GM12864 (cell line): ENCODE data around the gene KRT26.

Source experiments
- DNase-seq: peaks from one replicate; pipeline ENCODE4 v3.0.0-alpha.2; 2011; ENCODE audit warnings: low read depth
- H3K4me3 ChIP-seq: 2 replicates; pipeline ENCODE4 v1.5.1; 2011; ENCODE audit warnings: mild to moderate bottlenecking, low read depth, low read length, control low read depth
- CTCF ChIP-seq: IDR thresholded peaks from 2 replicates; pipeline ENCODE4 v1.5.1; 2011; ENCODE audit warnings: low read depth, mild to moderate bottlenecking, moderate library complexity, low read length, control low read depth, inconsistent platforms; ENCODE audit errors: missing control alignments

KRT26 gene

GRCh38 chr17:40734018-40734417 is 38.0 kb downstream of the KRT26 start:
- DNase-seq, result no peak
- no peak overlapping the region for H3K4me3 ChIP-seq
- no peak for TF ChIP-seq CTCF

- no peak for DNase-seq
- no peak for TF ChIP-seq CTCF
- no peak overlapping the region for H3K4me3 ChIP-seq
These were observed 41.0 kb downstream of the KRT26 start for GRCh38 chr17:40730970-40731369.

DNA sequence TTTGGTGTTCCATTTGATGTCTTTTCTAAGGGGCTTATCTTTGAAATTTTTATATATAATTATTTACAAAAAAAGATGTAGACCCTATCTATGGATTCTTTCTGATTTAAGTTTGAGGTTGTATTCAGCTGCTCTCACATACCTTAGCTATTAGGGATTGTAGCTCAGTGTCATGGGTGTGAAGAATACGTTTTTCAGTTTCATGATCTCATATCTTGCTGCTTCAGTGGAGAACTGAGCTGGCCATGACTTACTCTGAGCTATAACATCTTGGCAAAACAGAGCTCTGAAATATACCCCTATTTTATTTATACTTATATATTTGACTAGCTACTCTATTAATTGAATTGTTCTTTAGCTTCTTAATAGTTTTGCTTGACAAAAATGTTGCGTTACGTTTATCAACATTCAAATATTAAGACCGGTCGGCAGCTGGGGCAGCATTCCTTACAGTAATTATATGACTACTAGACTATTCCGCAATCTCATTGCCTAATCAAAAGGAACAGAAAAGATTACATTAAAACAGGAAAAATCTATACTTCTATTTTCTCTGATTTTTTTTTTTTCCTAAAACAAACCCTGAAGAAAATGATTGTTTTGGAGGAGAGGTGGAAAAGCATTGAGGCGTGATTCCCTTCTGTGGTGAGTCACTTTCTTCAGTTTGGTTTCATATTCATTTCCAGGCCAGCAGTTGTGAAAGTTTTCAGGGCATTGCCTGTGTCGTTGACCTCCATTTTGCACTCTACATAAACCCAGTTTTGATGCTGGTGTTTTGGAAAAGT is 44.4 kb downstream of the KRT26 start:
- DNase-seq, result peak; percentile 16
- TF ChIP-seq CTCF, result no peak
- H3K4me3 ChIP-seq, result no peak overlapping the region

DNA sequence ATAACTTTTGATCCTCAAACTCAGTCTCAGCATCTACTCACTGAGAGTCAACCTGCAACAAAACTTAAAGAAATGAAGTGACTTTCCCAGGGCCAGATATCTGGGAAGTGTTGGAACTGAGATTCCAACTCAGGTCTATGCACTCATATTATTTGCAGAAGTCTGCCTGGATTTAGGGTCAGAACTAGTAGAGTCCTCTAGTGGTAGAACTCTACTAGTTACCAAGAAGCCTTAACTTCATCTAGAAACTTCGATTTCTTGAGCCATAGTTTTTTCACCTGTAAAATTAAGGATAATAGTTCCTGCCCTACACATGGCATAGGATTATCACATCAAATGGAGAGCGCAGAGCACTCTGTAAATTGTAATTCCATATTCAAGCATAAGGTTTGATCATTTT is 45.1 kb downstream of the KRT26 start:
- H3K4me3 ChIP-seq, result no peak overlapping the region
- peak; percentile 28 for TF ChIP-seq CTCF
- DNase-seq, result no peak

DNA sequence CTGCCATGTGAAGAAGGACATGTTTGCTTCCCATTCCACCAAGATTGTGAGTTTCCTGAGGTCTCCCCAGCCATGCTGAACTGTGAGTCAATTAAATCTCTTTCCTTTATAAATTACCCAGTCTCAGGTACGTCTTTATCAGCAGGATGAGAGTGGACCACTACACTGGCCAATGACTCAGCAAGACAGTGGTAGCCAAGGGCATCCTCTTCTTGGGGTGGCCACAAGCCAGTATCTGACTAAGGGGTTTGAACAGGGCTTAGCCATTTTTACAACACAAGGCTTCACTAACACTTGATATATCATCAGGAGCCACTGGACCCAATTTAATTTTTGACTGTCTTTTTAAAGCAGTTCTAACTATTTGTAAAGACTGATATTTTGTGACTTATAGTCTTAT is 47.3 kb downstream of the KRT26 start:
- no peak overlapping the region for H3K4me3 ChIP-seq
- no peak for DNase-seq
- TF ChIP-seq CTCF, result no peak

DNA sequence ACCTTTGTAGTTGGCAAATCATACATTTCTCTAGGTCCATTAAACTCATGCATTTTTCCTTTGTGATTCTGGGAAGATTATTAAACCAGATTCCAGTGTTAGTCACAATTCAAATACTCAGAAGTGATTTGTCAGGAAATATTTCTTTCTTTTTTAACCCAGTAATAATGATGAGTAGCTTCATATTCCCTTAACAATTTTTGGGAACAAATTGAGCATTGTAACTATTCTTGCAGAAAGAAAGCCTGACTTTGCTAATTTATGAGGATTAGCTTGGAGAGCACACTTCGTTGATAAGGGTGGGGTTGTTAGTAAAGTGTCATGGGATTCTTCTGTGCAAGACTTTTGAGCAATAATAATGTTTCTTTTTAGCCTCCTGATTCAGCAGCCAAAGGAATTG is 49.8 kb downstream of the KRT26 start:
- TF ChIP-seq CTCF, result no peak
- no peak for DNase-seq
- no peak overlapping the region for H3K4me3 ChIP-seq

- no peak overlapping the region for H3K4me3 ChIP-seq
- TF ChIP-seq CTCF, result no peak
- DNase-seq, result no peak
These were observed 51.1 kb downstream of the KRT26 start for GRCh38 chr17:40720899-40721298.
